Lung (tissue), 12 donors: ENCODE data around the gene ACR. TPM values are rescaled to one million over a fixed set of nuclear protein-coding genes. Genes with fewer than 3 reads are reported as not detected.

Experiments
- ATAC-seq: fragments of 200-7000 bp; cut with Tn5 transposase; one replicate; pipeline ENCODE4 v1.9.1; 2020; ENCODE audit warnings: moderate number of reproducible peaks; ENCODE audit not compliant: insufficient read depth, low FRiP score
- DNase-seq, 3 donors: peaks; one replicate each; pipeline ENCODE4 v3.0.0-alpha.2; 2013 to 2017
- H3K27ac ChIP-seq, 2 donors: one replicate each; pipeline ENCODE4 v1.5.1; 2013; ENCODE audit warnings: mild to moderate bottlenecking in 2 of 2, moderate library complexity in 2 of 2, control low read depth in 1 of 2, inconsistent platforms in 1 of 2, low read depth in 1 of 2, low read length in 1 of 2
- H3K27me3 ChIP-seq, 3 donors: one replicate each; pipeline ENCODE4 v1.5.1; 2013; ENCODE audit warnings: low read length in 2 of 3; ENCODE audit not compliant: control insufficient read depth in 3 of 3, insufficient read depth in 3 of 3
- H3K36me3 ChIP-seq, 4 donors: one replicate each; pipeline ENCODE4 v1.5.1; 2013; ENCODE audit warnings: low read length in 4 of 4, mild to moderate bottlenecking in 1 of 4, moderate library complexity in 1 of 4; ENCODE audit not compliant: control insufficient read depth in 4 of 4, insufficient read depth in 4 of 4
- H3K4me1 ChIP-seq, 5 donors: one replicate each; pipeline ENCODE4 v1.5.1; 2013; ENCODE audit warnings: low read length in 5 of 5, mild to moderate bottlenecking in 2 of 5, moderate library complexity in 1 of 5; ENCODE audit not compliant: control insufficient read depth in 5 of 5, insufficient read depth in 5 of 5
- H3K4me3 ChIP-seq: one replicate; pipeline ENCODE4 v1.5.1; 2013; ENCODE audit warnings: mild to moderate bottlenecking, control low read depth, moderate library complexity
- H3K9ac ChIP-seq, 2 donors: one replicate each; pipeline ENCODE4 v1.5.1; 2013; ENCODE audit warnings: low read length in 2 of 2, control low read depth in 1 of 2; ENCODE audit not compliant: insufficient read depth in 1 of 2
- H3K9me3 ChIP-seq, 4 donors: one replicate each; pipeline ENCODE4 v1.5.1; 2013; ENCODE audit warnings: low read length in 3 of 4, mild to moderate bottlenecking in 1 of 4, moderate library complexity in 1 of 4; ENCODE audit not compliant: control insufficient read depth in 4 of 4, insufficient read depth in 3 of 4
- CTCF ChIP-seq: IDR thresholded peaks from 2 replicates; pipeline ENCODE4 v1.5.1; 2012; ENCODE audit warnings: mild to moderate bottlenecking; ENCODE audit errors: control extremely low read depth, extremely low read depth
- WGBS, 2 donors: extraction: QIAGEN DNeasy Blood & Tissue Kit; methylation state at CpG; one replicate each; pipeline ENCODE4 v1.1.7; 2013; 5-methylcytosine and 5-hydroxymethylcytosine counted together
- polyA plus RNA-seq, 2 donors: library from polyadenylated mRNA; stranded (reverse); fragments of 200-250 nt; gene quantifications; one replicate each; pipeline ENCODE4 v1.2.1, GENCODE V29; 2013
- total RNA-seq, 2 donors: library from RNA; depleted of rRNA in 1 of 2; stranded (reverse); fragments of >200 nt in 1 of 2; gene quantifications; one replicate each; pipeline ENCODE4 v1.2.1, GENCODE V29; 2014 to 2021
- donor health status: control.
- donor health status: control.
- donor health status: Bipolar disorder and iron deficiency.
- donor health status: healthy.
- donor health status: DM: yes; HTN: yes; CAD: no.

The ACR gene
- total and polyA plus RNA-seq, 4 donors: 0.26 to 3.3 (median 0.78) TPM

- 71 to 91% methylated on average over 2 of the region's 2 CpGs for WGBS, 2 donors
Measured at GRCh38 chr22:50728523-50728931, 9.5 kb upstream of the ACR start.

GRCh38 chr22:50729391-50730012 is 8.5 kb upstream of the ACR start:
- Histone ChIP-seq H3K27me3 (peaks cover 0 to 21% (median 8%) of the 10 kb centered on the region in 3 donors), H3K4me1 (peaks cover 0 to 7% (median 0%) of the 10 kb centered on the region in 5 donors), H3K36me3 (peaks cover 0 to 21% (median 2%) of the 10 kb centered on the region in 4 donors), H3K9ac (no peak overlapping the region), H3K4me3 (no peak overlapping the region), H3K9me3 (no peaks in the 10 kb centered on the region), H3K27ac (no peak overlapping the region)
- WGBS, 2 donors: 90 to 94% methylated on average over 20 to 21 of the region's 21 CpGs
- DNase-seq (no peak), ATAC-seq (no peak)
- no peak for TF ChIP-seq CTCF

More at GRCh38 chr22:50728523-50728931, 9.5 kb upstream of the ACR start:
- Histone ChIP-seq H3K4me1 (peaks cover 0 to 6% (median 0%) of the 10 kb centered on the region in 5 donors), H3K27me3 (peaks cover 0 to 16% (median 4%) of the 10 kb centered on the region in 3 donors), H3K4me3 (no peak overlapping the region), H3K27ac (no peak overlapping the region), H3K36me3 (peaks cover 0 to 21% (median 3%) of the 10 kb centered on the region in 4 donors), H3K9me3 (no peaks in the 10 kb centered on the region), H3K9ac (no peak overlapping the region)
- DNase-seq (no peak), ATAC-seq (no peak)
- TF ChIP-seq CTCF: no peak

- no peak overlapping the region for H3K4me3 ChIP-seq
- ATAC-seq: no peak
- H3K9me3 ChIP-seq: no peaks in the 10 kb centered on the region
- WGBS, 2 donors: 69 to 88% methylated on average over 54 of the region's 54 CpGs
- peaks cover 0 to 23% (median 8%) of the 10 kb centered on the region in 3 donors for H3K27me3 ChIP-seq
- no peak for DNase-seq
- TF ChIP-seq CTCF: no peak
- H3K36me3 ChIP-seq: peaks cover 0 to 17% (median 2%) of the 10 kb centered on the region in 4 donors
- no peak overlapping the region for H3K27ac ChIP-seq
- no peak overlapping the region for H3K9ac ChIP-seq
- peaks cover 0 to 7% (median 0%) of the 10 kb centered on the region in 5 donors for H3K4me1 ChIP-seq
Measured at GRCh38 chr22:50730013-50730891, 7.8 kb upstream of the ACR start.
